SK-N-SH (cell line): Measurements from ENCODE around the gene SAE1. TPM values are rescaled to one million over a fixed set of nuclear protein-coding genes. Genes with fewer than 3 reads are reported as not detected.

Source experiments
- CHD2 ChIP-seq: fragments of 150-350 bp; IDR thresholded peaks from 2 replicates; pipeline ENCODE4 v1.6.1; 2018; ENCODE audit warnings: low read length; ENCODE audit not compliant: partially characterized antibody
- EP300 ChIP-seq, 2 experiments: IDR thresholded peaks; 2 replicates each; pipeline versions ENCODE4 v1.4.0 to v1.6.1; 2012; ENCODE audit warnings: borderline replicate concordance in 1 of 2, low read depth in 1 of 2, low read length in 1 of 2
- GABPA ChIP-seq: IDR thresholded peaks from 2 replicates; pipeline ENCODE4 v1.4.0; 2012; ENCODE audit warnings: low read depth, mild to moderate bottlenecking
- GATA2 ChIP-seq: sonication (generic); formaldehyde crosslinking; IDR thresholded peaks from 2 replicates; pipeline ENCODE4 v1.5.0; 2020; ENCODE audit warnings: mild to moderate bottlenecking, missing genetic modification reagents
- JUND ChIP-seq: IDR thresholded peaks from 2 replicates; pipeline ENCODE4 v1.4.0; 2012
- MEF2A ChIP-seq: IDR thresholded peaks from 2 replicates; pipeline ENCODE4 v1.4.0; 2012; ENCODE audit warnings: low read depth, borderline replicate concordance
- MXI1 ChIP-seq: IDR thresholded peaks from 2 replicates; pipeline ENCODE4 v1.6.1; 2012; ENCODE audit warnings: mild to moderate bottlenecking, low read depth, low read length, improper control_type of control experiment
- NFIC ChIP-seq: IDR thresholded peaks from 2 replicates; pipeline ENCODE4 v1.4.0; 2012; ENCODE audit warnings: borderline replicate concordance
- POLR2AphosphoS5 ChIP-seq: IDR thresholded peaks from 2 replicates; pipeline ENCODE4 v1.6.1; 2012; ENCODE audit warnings: low read depth, low read length
- RAD21 ChIP-seq: IDR thresholded peaks from 2 replicates; pipeline ENCODE4 v1.6.1; 2012; ENCODE audit warnings: mild to moderate bottlenecking, low read length
- RXRA ChIP-seq: IDR thresholded peaks from 2 replicates; pipeline ENCODE4 v1.4.0; 2012; ENCODE audit warnings: low read depth, mild to moderate bottlenecking, borderline replicate concordance
- SIN3A ChIP-seq: IDR thresholded peaks from 2 replicates; pipeline ENCODE4 v1.6.1; 2012; ENCODE audit warnings: low read depth, mild to moderate bottlenecking, low read length, moderate library complexity, borderline replicate concordance
- SMC3 ChIP-seq: IDR thresholded peaks from 2 replicates; pipeline ENCODE4 v1.6.1; 2012; ENCODE audit warnings: low read depth, low read length, improper control_type of control experiment
- TAF1 ChIP-seq: IDR thresholded peaks from 2 replicates; pipeline ENCODE4 v1.6.1; 2012; ENCODE audit warnings: low read depth, mild to moderate bottlenecking, low read length, moderate library complexity, borderline replicate concordance
- TEAD4 ChIP-seq: IDR thresholded peaks from 2 replicates; pipeline ENCODE4 v1.4.0; 2012; ENCODE audit warnings: mild to moderate bottlenecking, borderline replicate concordance; ENCODE audit not compliant: insufficient read depth
- YY1 ChIP-seq: IDR thresholded peaks from 2 replicates; pipeline ENCODE4 v1.4.0; 2012; ENCODE audit warnings: low read depth, mild to moderate bottlenecking
- polyA plus RNA-seq, 3 experiments: library from polyadenylated mRNA; depleted of rRNA; stranded (reverse); fragments of >200 nt; gene quantifications; 2 replicates each; pipeline ENCODE4 v1.2.3, GENCODE V29; 2012
- TF ChIP-seq, protein P1 (sequence below): IDR thresholded peaks from 2 replicates; pipeline ENCODE4 v1.4.0; 2012; ENCODE audit warnings: low read depth, borderline replicate concordance
- TF ChIP-seq, protein P2 (sequence below): fragments of 200-600 bp; sonication (generic); IDR thresholded peaks from 2 replicates; pipeline ENCODE4 v1.6.1; 2017; ENCODE audit warnings: antibody characterized with exemption, mild to moderate bottlenecking, moderate library complexity
- TF ChIP-seq, protein P3 (sequence below): fragments of 150-350 bp; IDR thresholded peaks from 2 replicates; pipeline ENCODE4 v1.6.1; 2016; ENCODE audit warnings: mild to moderate bottlenecking, low read depth, low read length
- TF ChIP-seq, protein P4 (sequence below): IDR thresholded peaks from 2 replicates; pipeline ENCODE4 v1.4.0; 2012; ENCODE audit warnings: low read depth
- TF ChIP-seq, protein P5 (sequence below): fragments of 150-350 bp; IDR thresholded peaks from 2 replicates; pipeline ENCODE4 v1.6.1; 2017; ENCODE audit warnings: antibody characterized with exemption, low read length, low read depth, borderline replicate concordance

The SAE1 gene
- polyA plus RNA-seq, 1 of the 3 experiments (the other 2 are of a cell fraction): 123 TPM

DNA sequence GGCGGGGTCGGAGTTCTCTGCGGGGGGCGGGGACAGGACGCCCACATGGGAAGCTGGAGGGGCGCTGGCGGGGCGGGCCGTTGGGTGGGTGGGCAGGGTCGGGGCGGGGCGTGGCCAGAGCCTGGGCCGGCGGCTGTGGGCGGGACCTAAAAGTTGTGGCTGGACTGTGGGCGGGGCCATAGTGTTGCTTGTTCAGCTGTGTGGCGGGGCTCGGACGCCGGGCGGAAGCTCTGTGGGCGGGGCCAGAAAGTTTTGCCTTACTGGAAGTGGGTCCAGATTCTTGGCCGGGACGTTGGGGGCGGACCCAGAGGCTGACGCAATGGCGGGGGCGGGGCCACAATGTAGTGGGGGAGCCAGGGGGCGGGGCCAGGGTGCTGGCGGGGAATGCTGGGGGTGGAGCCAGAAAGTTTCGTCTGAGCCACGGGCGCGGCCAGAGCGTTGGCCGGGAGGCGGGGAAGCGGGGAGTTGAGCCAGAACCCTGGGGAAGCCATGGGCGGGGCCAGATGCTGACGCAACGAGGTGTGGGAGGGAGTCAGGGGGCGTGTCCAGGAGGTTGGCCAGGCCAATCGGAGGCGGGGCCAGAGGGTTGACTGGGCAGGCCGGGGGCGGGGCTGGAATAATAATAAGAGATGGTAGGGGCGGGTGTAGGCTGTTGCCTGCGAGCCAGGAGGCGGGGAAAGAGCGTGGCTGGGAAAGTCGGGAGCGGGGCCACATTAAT, 126.2 kb downstream of the SAE1 start (continued):
- TF ChIP-seq GABPA (no peak), SIN3A (no peak; the same call in 1 of the 2 replicates), TAF1 (no peak), EP300 (IDR thresholded peaks at IDR 0.05; ENCODE audit: borderline replicate concordance in 1 of 2, low read depth in 1 of 2, low read length in 1 of 2) (no peak), MEF2A (no peak), RXRA (no peak), POLR2AphosphoS5 (no peak), RAD21 (no peak), GATA2 (CRISPR knock-in tag) (no peak), YY1 (no peak), JUND (no peak), TEAD4 (no peak), MXI1 (peak; percentile 57; the same call in 1 of the 2 replicates), NFIC (0 out of 2 replicates have a peak, but pooled peaks have one; percentile 8), SMC3 (no peak), CHD2 (peak; percentile 21)
- TF ChIP-seq, protein P1, sequence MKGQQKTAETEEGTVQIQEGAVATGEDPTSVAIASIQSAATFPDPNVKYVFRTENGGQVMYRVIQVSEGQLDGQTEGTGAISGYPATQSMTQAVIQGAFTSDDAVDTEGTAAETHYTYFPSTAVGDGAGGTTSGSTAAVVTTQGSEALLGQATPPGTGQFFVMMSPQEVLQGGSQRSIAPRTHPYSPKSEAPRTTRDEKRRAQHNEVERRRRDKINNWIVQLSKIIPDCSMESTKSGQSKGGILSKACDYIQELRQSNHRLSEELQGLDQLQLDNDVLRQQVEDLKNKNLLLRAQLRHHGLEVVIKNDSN: no peak
- TF ChIP-seq, protein P2, sequence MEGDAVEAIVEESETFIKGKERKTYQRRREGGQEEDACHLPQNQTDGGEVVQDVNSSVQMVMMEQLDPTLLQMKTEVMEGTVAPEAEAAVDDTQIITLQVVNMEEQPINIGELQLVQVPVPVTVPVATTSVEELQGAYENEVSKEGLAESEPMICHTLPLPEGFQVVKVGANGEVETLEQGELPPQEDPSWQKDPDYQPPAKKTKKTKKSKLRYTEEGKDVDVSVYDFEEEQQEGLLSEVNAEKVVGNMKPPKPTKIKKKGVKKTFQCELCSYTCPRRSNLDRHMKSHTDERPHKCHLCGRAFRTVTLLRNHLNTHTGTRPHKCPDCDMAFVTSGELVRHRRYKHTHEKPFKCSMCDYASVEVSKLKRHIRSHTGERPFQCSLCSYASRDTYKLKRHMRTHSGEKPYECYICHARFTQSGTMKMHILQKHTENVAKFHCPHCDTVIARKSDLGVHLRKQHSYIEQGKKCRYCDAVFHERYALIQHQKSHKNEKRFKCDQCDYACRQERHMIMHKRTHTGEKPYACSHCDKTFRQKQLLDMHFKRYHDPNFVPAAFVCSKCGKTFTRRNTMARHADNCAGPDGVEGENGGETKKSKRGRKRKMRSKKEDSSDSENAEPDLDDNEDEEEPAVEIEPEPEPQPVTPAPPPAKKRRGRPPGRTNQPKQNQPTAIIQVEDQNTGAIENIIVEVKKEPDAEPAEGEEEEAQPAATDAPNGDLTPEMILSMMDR: no peak
- TF ChIP-seq, protein P3, sequence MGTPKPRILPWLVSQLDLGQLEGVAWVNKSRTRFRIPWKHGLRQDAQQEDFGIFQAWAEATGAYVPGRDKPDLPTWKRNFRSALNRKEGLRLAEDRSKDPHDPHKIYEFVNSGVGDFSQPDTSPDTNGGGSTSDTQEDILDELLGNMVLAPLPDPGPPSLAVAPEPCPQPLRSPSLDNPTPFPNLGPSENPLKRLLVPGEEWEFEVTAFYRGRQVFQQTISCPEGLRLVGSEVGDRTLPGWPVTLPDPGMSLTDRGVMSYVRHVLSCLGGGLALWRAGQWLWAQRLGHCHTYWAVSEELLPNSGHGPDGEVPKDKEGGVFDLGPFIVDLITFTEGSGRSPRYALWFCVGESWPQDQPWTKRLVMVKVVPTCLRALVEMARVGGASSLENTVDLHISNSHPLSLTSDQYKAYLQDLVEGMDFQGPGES: no peak
- TF ChIP-seq, protein P4, sequence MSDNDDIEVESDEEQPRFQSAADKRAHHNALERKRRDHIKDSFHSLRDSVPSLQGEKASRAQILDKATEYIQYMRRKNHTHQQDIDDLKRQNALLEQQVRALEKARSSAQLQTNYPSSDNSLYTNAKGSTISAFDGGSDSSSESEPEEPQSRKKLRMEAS: 0 out of 2 replicates have a peak, but pooled peaks have one; percentile 18
- TF ChIP-seq, protein P5, sequence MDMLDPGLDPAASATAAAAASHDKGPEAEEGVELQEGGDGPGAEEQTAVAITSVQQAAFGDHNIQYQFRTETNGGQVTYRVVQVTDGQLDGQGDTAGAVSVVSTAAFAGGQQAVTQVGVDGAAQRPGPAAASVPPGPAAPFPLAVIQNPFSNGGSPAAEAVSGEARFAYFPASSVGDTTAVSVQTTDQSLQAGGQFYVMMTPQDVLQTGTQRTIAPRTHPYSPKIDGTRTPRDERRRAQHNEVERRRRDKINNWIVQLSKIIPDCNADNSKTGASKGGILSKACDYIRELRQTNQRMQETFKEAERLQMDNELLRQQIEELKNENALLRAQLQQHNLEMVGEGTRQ: no peak
